Panc1 (cell line): ENCODE results near the gene ETFDH. TPM values are rescaled to one million over a fixed set of nuclear protein-coding genes. Genes with fewer than 3 reads are reported as not detected.

Experiments used
- ATAC-seq: fragments of 200-7000 bp; cut with Tn5 transposase; 2 replicates; pipeline ENCODE4 v1.9.1; 2020; ENCODE audit warnings: mild to moderate bottlenecking, moderate library complexity
- BruUV-seq: library from RNA; stranded (reverse); fragments of 400-500 nt; replicated peaks from 2 replicates; lab custom pipeline; 2021; lab: Mats Ljungman, UMichigan
- CTCF ChIA-PET: fragments of 300-600 bp; sonication (Branson Sonifier 250); formaldehyde crosslinking; loops from one replicate; lab custom pipeline; 2022; ENCODE audit warnings: antibody characterized with exemption; lab: Charles Lee
- POLR2A ChIA-PET: fragments of 300-600 bp; sonication (Branson Sonifier 250); formaldehyde crosslinking; loops from one replicate; lab custom pipeline; 2022; ENCODE audit warnings: antibody characterized with exemption; lab: Charles Lee
- DNase-seq: peaks from one replicate; pipeline ENCODE4 v3.0.0-alpha.2; 2010; ENCODE audit warnings: low read depth, low spot score
- H3K27ac ChIP-seq: 2 replicates; pipeline ENCODE4 v1.5.1; 2011; ENCODE audit warnings: mild to moderate bottlenecking, low read length, inconsistent platforms
- H3K27me3 ChIP-seq: fragments of 200-500 bp; sonication (Bioruptor generic); 2 replicates; pipeline ENCODE4 v1.6.0; 2014; ENCODE audit warnings: low read length, inconsistent platforms; ENCODE audit not compliant: control insufficient read depth, insufficient read depth
- H3K36me3 ChIP-seq: fragments of 200-500 bp; sonication (Bioruptor generic); 2 replicates; pipeline ENCODE4 v1.5.1; 2014; ENCODE audit warnings: inconsistent platforms, mild to moderate bottlenecking, low read length, moderate library complexity; ENCODE audit not compliant: control insufficient read depth, insufficient read depth
- H3K4me1 ChIP-seq: 2 replicates; pipeline ENCODE4 v1.5.1; 2011; ENCODE audit warnings: inconsistent platforms, mild to moderate bottlenecking, low read length, moderate library complexity; ENCODE audit not compliant: control insufficient read depth, insufficient read depth
- H3K4me3 ChIP-seq, 2 experiments: 2 replicates each; pipeline ENCODE4 v1.5.1; 2011 to 2012; ENCODE audit warnings: low read depth in 2 of 2, low read length in 2 of 2, mild to moderate bottlenecking in 2 of 2, inconsistent platforms in 1 of 2, moderate library complexity in 1 of 2
- H3K9me3 ChIP-seq: fragments of 200-500 bp; sonication (Bioruptor generic); 2 replicates; pipeline ENCODE4 v1.5.1; 2014; ENCODE audit warnings: low read depth, mild to moderate bottlenecking, inconsistent platforms, low read length, moderate library complexity; ENCODE audit not compliant: control insufficient read depth, insufficient read depth
- CTCF ChIP-seq: fragments of 450-650 bp; IDR thresholded peaks from 2 replicates; pipeline ENCODE4 v1.5.1; 2017; ENCODE audit warnings: mild to moderate bottlenecking
- POLR2AphosphoS5 ChIP-seq: IDR thresholded peaks from 2 replicates; pipeline ENCODE4 v1.6.1; 2012; ENCODE audit warnings: mild to moderate bottlenecking, low read depth, low read length, moderate library complexity
- SIN3A ChIP-seq: IDR thresholded peaks from 2 replicates; pipeline ENCODE4 v1.6.1; 2012; ENCODE audit warnings: low read depth, mild to moderate bottlenecking, low read length, moderate library complexity, borderline replicate concordance; ENCODE audit not compliant: insufficient read depth
- TCF7L2 ChIP-seq: IDR thresholded peaks from 2 replicates; pipeline ENCODE4 v1.6.1; 2011; ENCODE audit warnings: mild to moderate bottlenecking, low read depth, low read length, inconsistent platforms
- in situ Hi-C: cut with HindIII; loops from 2 replicates; pipeline ENCODE4 v1.10.0; 2016; ENCODE audit warnings: low sequenced_read_pairs, low pct_unique_long_range_greater_than_20kb
- intact Hi-C: fragments of 100-400 bp; cut with micrococcal nuclease; formaldehyde crosslinking; loops from one replicate; pipeline ENCODE4 v1.10.0; 2022; ENCODE audit not compliant: unreplicated experiment
- total RNA-seq: library from RNA; stranded (reverse); gene quantifications from one replicate; pipeline ENCODE4 v1.2.1, GENCODE V29; 2021; ENCODE audit not compliant: unreplicated experiment
- TF ChIP-seq, protein P1 (sequence below), 2 experiments: IDR thresholded peaks; 2 replicates each; pipeline ENCODE4 v1.6.1; 2011 to 2012; ENCODE audit warnings: low read depth in 2 of 2, control low read depth in 1 of 2, low read length in 1 of 2, mild to moderate bottlenecking in 1 of 2, moderate library complexity in 1 of 2; ENCODE audit not compliant: insufficient read depth in 1 of 2

Gene ETFDH
- total RNA-seq, 1 experiment from 2014 or later, result 23.7 TPM

DNA sequence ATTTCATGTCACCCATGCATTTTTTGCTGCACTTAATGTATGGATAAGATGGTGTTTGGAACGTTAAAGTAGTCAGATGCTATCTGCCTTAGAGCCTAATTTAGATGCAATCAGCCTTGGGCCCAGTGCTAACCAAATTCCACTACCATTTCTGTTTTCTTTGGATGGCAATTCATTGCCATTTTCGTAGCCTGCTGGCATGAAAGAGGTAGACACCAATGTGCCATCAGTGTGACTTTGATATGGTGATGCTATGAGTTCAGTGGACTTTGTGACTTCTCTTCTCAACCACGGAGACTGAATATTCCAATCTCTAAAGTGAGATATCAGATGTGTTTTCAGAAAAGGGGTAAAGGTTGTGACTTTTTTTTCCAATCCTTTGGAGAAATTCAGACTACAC is 1.5 kb downstream of the ETFDH start:
- BruUV-seq, result no TSS peak
- no peaks in the 10 kb centered on the region for H3K36me3 ChIP-seq
- in situ Hi-C loops, result no loop called here

GRCh38 chr4:158676076-158676475 is 4.0 kb downstream of the ETFDH start:
- H3K27me3 ChIP-seq, result no peaks in the 10 kb centered on the region
- no peaks in the 10 kb centered on the region for H3K9me3 ChIP-seq
- no peak overlapping the region for H3K27ac ChIP-seq
- ChIA-PET CTCF (no interaction called here), POLR2A (no interaction called here)
- H3K4me3 ChIP-seq, result no peak overlapping the region
- no peaks in the 10 kb centered on the region for H3K4me1 ChIP-seq
- in situ Hi-C loops (no loop called here), intact Hi-C loops (no loop called here)
- no peaks in the 10 kb centered on the region for H3K36me3 ChIP-seq
- ATAC-seq (no peak), DNase-seq (no peak)
- BruUV-seq, result no TSS peak
- TF ChIP-seq TCF7L2, result no peak
- TF ChIP-seq CTCF, result no peak
- TF ChIP-seq, protein P1, sequence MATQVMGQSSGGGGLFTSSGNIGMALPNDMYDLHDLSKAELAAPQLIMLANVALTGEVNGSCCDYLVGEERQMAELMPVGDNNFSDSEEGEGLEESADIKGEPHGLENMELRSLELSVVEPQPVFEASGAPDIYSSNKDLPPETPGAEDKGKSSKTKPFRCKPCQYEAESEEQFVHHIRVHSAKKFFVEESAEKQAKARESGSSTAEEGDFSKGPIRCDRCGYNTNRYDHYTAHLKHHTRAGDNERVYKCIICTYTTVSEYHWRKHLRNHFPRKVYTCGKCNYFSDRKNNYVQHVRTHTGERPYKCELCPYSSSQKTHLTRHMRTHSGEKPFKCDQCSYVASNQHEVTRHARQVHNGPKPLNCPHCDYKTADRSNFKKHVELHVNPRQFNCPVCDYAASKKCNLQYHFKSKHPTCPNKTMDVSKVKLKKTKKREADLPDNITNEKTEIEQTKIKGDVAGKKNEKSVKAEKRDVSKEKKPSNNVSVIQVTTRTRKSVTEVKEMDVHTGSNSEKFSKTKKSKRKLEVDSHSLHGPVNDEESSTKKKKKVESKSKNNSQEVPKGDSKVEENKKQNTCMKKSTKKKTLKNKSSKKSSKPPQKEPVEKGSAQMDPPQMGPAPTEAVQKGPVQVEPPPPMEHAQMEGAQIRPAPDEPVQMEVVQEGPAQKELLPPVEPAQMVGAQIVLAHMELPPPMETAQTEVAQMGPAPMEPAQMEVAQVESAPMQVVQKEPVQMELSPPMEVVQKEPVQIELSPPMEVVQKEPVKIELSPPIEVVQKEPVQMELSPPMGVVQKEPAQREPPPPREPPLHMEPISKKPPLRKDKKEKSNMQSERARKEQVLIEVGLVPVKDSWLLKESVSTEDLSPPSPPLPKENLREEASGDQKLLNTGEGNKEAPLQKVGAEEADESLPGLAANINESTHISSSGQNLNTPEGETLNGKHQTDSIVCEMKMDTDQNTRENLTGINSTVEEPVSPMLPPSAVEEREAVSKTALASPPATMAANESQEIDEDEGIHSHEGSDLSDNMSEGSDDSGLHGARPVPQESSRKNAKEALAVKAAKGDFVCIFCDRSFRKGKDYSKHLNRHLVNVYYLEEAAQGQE (IDR thresholded peaks at IDR 0.05; ENCODE audit: insufficient read depth in 1 of 2, low read depth in 2 of 2, low read length in 1 of 2), result no peak
- no peak for TF ChIP-seq POLR2AphosphoS5
- no peak for TF ChIP-seq SIN3A

More for the DNA sequence above, 1.5 kb downstream of the ETFDH start:
- no peak overlapping the region for H3K4me3 ChIP-seq
- TF ChIP-seq SIN3A, result no peak
- TF ChIP-seq, protein P1 (IDR thresholded peaks at IDR 0.05; ENCODE audit: insufficient read depth in 1 of 2, low read depth in 2 of 2, low read length in 1 of 2), result no peak
- CTCF ChIA-PET, result no interaction called here
- no peak overlapping the region for H3K27ac ChIP-seq
- DNase-seq (no peak), ATAC-seq (no peak)
- intact Hi-C loops, result no loop called here
- H3K4me1 ChIP-seq, result no peaks in the 10 kb centered on the region
- H3K9me3 ChIP-seq, result no peaks in the 10 kb centered on the region
- no peaks in the 10 kb centered on the region for H3K27me3 ChIP-seq
- POLR2A ChIA-PET, result no interaction called here
